Keratinocyte (primary cell): ENCODE data around the gene FAM50B.

Experiments
- EZH2 ChIP-seq: IDR thresholded peaks from one replicate; pipeline ENCODE4 v1.6.1; 2012; ENCODE audit warnings: inconsistent platforms, mild to moderate bottlenecking, low read length, moderate library complexity
- TF ChIP-seq, protein P1 (sequence below), 3 experiments: IDR thresholded peaks in 1 of 3; conservative IDR thresholded peaks in 1 of 3; optimal IDR thresholded peaks in 1 of 3; 2 replicates in 2 of 3; 3 replicates in 1 of 3; pipeline versions ENCODE3 to v1.5.1; 2011; ENCODE audit warnings: low read length in 3 of 3, mild to moderate bottlenecking in 3 of 3, moderate library complexity in 2 of 3, control low read depth in 1 of 3, inconsistent platforms in 1 of 3; ENCODE audit not compliant: insufficient read depth in 2 of 3; ENCODE audit errors: extremely low read depth in 1 of 3

DNA sequence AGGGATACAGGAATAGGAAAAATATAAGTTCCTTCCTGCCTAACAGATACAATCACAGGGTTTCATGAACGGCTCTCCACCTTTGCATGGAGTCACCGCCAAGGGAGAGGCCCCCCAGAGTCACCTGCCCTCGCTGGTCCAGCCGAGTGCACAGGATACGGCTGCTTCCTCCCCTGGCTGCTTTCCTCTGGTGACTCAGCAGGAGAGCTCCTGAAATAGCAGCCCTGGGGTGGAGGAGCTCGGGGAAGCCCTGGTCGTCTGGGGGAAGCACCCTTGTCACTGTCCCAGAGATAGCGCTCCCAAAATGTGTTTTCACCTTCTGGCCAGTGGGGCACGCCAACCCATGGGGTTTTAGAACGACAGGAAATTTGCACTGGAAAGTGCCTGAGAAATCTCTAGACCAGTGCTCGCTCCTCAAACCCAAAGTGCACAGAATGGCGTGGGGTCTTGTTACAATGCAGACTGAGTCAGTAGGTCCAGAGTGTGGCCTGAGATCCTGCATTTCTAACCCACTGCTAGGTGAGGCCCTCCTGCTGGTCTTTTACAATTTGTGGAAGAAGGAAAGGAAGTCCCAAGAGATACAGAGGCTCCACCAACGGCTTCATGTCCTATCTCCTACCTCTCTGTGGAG is 35.9 kb upstream of the FAM50B start:
- TF ChIP-seq, protein P1, sequence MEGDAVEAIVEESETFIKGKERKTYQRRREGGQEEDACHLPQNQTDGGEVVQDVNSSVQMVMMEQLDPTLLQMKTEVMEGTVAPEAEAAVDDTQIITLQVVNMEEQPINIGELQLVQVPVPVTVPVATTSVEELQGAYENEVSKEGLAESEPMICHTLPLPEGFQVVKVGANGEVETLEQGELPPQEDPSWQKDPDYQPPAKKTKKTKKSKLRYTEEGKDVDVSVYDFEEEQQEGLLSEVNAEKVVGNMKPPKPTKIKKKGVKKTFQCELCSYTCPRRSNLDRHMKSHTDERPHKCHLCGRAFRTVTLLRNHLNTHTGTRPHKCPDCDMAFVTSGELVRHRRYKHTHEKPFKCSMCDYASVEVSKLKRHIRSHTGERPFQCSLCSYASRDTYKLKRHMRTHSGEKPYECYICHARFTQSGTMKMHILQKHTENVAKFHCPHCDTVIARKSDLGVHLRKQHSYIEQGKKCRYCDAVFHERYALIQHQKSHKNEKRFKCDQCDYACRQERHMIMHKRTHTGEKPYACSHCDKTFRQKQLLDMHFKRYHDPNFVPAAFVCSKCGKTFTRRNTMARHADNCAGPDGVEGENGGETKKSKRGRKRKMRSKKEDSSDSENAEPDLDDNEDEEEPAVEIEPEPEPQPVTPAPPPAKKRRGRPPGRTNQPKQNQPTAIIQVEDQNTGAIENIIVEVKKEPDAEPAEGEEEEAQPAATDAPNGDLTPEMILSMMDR (optimal IDR thresholded peaks at IDR 0.05 in 1 of 3, IDR thresholded peaks at IDR 0.05 in 1 of 3, conservative IDR thresholded peaks at IDR 0.05 in 1 of 3; ENCODE audit: extremely low read depth in 1 of 3, insufficient read depth in 2 of 3, low read length in 3 of 3), result no peak
- TF ChIP-seq EZH2, result no peak
